Smooth muscle cell (in vitro differentiated cells): Measurements from ENCODE around the gene RPL13. TPM values are rescaled to one million over a fixed set of nuclear protein-coding genes. Genes with fewer than 3 reads are reported as not detected.

ENCODE experiments used
- DNase-seq: peaks from one replicate; lab custom pipeline; 2025; ENCODE audit not compliant: unreplicated experiment; lab: John Stamatoyannopoulos, UW
- H2AFZ ChIP-seq: fragments of 200-600 bp; sonication (generic); 2 replicates; pipeline ENCODE4 v1.6.0; 2016; ENCODE audit warnings: antibody characterized with exemption, low read depth, mild to moderate bottlenecking
- H3F3A ChIP-seq: fragments of 200-600 bp; sonication (generic); 2 replicates; pipeline ENCODE4 v1.6.0; 2017; ENCODE audit warnings: antibody characterized with exemption, low read depth
- H3K27ac ChIP-seq: fragments of 200-600 bp; sonication (generic); 2 replicates; pipeline ENCODE4 v1.5.1; 2016; ENCODE audit warnings: low read depth, mild to moderate bottlenecking
- H3K27me3 ChIP-seq: fragments of 200-600 bp; sonication (generic); 2 replicates; pipeline ENCODE4 v1.6.1; 2016; ENCODE audit warnings: low read depth, mild to moderate bottlenecking
- H3K36me3 ChIP-seq: fragments of 200-600 bp; sonication (generic); 2 replicates; pipeline ENCODE4 v1.5.1; 2016; ENCODE audit warnings: low read depth
- H3K4me1 ChIP-seq: fragments of 200-600 bp; sonication (generic); 2 replicates; pipeline ENCODE4 v1.5.1; 2016; ENCODE audit warnings: low read depth
- H3K4me2 ChIP-seq: fragments of 200-600 bp; sonication (generic); 2 replicates; pipeline ENCODE4 v1.6.0; 2016; ENCODE audit warnings: mild to moderate bottlenecking
- H3K4me3 ChIP-seq: fragments of 200-600 bp; sonication (generic); 2 replicates; pipeline ENCODE4 v1.5.1; 2016; ENCODE audit warnings: mild to moderate bottlenecking
- H3K79me2 ChIP-seq: fragments of 200-600 bp; sonication (generic); 2 replicates; pipeline ENCODE4 v1.6.0; 2016; ENCODE audit warnings: low read depth, mild to moderate bottlenecking
- H3K9ac ChIP-seq: fragments of 200-600 bp; sonication (generic); 2 replicates; pipeline ENCODE4 v1.6.0; 2016; ENCODE audit warnings: low read depth
- H3K9me3 ChIP-seq: fragments of 200-600 bp; sonication (generic); replicated peaks from 2 replicates; pipeline ENCODE4 v1.5.1; 2016; ENCODE audit warnings: low read depth
- H4K20me1 ChIP-seq: fragments of 200-600 bp; sonication (generic); 2 replicates; pipeline ENCODE4 v1.6.0; 2016; ENCODE audit warnings: low read depth
- WGBS: methylation state at CpG from one replicate; pipeline ENCODE4 v1.1.7; 2016; ENCODE audit warnings: low lambda C conversion rate; 5-methylcytosine and 5-hydroxymethylcytosine counted together
- polyA plus RNA-seq: library from polyadenylated mRNA; unstranded; fragments of >200 nt; fragmentation: Nextera tagmentation; extraction: Ambion mirVana; gene quantifications from 2 replicates; pipeline ENCODE4 v1.2.1, GENCODE V29; 2016
- total RNA-seq: library from RNA; depleted of rRNA; stranded (reverse); fragments of >200 nt; gene quantifications from 2 replicates; pipeline ENCODE4 v1.2.3, GENCODE V29; 2014
- TF ChIP-seq, protein P1 (sequence below): fragments of 200-600 bp; sonication (generic); IDR thresholded peaks from 2 replicates; pipeline ENCODE4 v1.5.1; 2017; ENCODE audit warnings: borderline replicate concordance, mild to moderate bottlenecking, antibody characterized with exemption; ENCODE audit not compliant: insufficient read depth, poor library complexity, severe bottlenecking

RPL13 gene
- total and polyA plus RNA-seq, 2 experiments from 2014 or later: 1,063 to 3,917 TPM

DNA sequence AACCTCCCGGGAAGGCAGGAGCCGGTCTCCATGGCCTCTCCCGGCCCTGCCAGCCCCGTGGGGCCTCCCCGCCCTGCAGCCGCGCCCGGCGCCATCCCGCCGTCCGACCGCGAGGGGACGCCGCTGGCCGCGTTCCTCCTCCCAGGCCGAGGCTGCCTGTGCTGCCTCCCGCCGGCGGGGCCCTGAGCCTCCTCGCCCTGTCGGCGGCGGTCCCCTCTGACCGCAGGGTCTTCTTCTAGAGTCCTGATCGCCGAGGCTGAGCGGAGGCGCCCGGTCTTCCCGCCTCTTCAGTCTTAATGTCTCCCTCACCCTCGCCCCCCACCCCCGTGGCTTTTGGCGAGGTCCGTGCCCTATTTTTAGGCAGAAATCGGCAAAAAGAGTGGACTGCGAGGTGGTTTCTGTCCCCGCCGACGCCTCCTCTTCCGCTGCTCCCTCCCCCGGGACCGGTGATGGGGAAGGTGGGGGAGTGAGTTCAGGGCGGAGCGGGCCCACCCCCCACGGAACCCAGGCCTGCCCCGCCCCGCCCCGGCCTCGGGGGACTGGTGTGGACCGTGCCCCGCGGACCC is 14.3 kb downstream of the RPL13 start:
- no peaks in the 10 kb centered on the region for H3F3A ChIP-seq
- TF ChIP-seq, protein P1, sequence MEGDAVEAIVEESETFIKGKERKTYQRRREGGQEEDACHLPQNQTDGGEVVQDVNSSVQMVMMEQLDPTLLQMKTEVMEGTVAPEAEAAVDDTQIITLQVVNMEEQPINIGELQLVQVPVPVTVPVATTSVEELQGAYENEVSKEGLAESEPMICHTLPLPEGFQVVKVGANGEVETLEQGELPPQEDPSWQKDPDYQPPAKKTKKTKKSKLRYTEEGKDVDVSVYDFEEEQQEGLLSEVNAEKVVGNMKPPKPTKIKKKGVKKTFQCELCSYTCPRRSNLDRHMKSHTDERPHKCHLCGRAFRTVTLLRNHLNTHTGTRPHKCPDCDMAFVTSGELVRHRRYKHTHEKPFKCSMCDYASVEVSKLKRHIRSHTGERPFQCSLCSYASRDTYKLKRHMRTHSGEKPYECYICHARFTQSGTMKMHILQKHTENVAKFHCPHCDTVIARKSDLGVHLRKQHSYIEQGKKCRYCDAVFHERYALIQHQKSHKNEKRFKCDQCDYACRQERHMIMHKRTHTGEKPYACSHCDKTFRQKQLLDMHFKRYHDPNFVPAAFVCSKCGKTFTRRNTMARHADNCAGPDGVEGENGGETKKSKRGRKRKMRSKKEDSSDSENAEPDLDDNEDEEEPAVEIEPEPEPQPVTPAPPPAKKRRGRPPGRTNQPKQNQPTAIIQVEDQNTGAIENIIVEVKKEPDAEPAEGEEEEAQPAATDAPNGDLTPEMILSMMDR: peak; percentile 74
- no peaks in the 10 kb centered on the region for H3K79me2 ChIP-seq
- H2AFZ ChIP-seq: peak overlapping the region; percentile 56
- H3K27me3 ChIP-seq: peaks cover 25% of the 10 kb centered on the region
- H3K4me2 ChIP-seq: peak overlapping the region; percentile 88
- H3K4me1 ChIP-seq: peaks cover 6% of the 10 kb centered on the region
- WGBS: 5% methylated on average over 41 of the region's 55 CpGs
- no peaks in the 10 kb centered on the region for H4K20me1 ChIP-seq
- H3K9ac ChIP-seq: no peak overlapping the region
- no peaks in the 10 kb centered on the region for H3K9me3 ChIP-seq
- no peaks in the 10 kb centered on the region for H3K36me3 ChIP-seq
- DNase-seq: peak; percentile 31
- H3K27ac ChIP-seq: no peak overlapping the region
- H3K4me3 ChIP-seq: peak overlapping the region; percentile 44

DNA sequence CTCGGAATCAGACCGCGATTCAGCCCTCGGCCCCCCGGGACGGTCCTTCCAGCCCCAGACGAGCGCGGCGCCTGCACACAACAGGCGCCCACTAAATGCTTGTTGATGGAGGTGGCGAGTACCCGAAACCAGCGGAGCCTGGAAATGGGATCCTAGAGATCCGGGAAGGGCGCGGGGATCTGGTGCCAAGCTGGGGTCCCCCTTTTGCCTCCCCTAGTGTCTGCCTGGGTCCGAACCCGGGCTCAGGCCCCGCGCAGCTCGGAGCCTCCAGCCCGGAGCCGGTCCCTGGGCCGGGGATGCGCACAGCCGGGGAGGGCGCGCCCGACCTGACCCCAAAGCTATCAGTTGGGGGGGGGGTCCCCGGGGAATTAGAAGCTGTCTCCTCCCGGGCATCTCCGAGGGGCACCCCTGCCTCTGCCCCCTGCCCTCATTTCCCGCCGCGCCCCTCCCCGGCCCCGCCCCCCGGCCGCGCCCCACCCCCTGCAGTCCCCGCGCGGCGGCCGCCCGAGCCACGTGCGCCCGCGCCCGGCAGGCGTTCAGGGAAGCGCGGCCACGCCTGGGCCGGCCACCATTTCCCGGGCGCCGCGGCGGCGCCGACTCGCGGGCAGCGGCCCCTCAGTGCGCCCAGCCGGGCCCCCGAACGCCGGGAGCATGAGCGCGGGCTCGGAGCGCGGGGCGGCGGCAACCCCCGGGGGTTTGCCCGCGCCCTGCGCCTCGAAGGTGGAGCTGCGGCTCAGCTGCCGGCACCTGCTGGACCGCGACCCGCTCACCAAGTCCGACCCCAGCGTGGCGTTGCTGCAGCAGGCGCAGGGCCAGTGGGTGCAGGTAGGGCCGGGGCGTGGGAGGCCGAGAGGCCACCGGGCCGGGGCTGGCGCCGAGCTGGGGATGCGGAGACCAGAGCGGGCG is 15.0 kb downstream of the RPL13 start, which contains the start of gene CPNE7:
TSS of gene CPNE7 (plus strand) at position 512 of the 906 bp plus-strand sequence. CDS start at position 652, 140 bp downstream.
- no peaks in the 10 kb centered on the region for H3K9me3 ChIP-seq
- no peaks in the 10 kb centered on the region for H3K36me3 ChIP-seq
- no peaks in the 10 kb centered on the region for H3F3A ChIP-seq
- H2AFZ ChIP-seq: peak within 1 kb of the TSS; percentile 52
- H3K27ac ChIP-seq: no peak within 1 kb of the TSS
- no peaks in the 10 kb centered on the region for H3K79me2 ChIP-seq
- TF ChIP-seq, protein P1: no peak
- peaks cover 25% of the 10 kb centered on the region for H3K27me3 ChIP-seq
- no peak for DNase-seq
- H3K9ac ChIP-seq: no peak within 1 kb of the TSS
- no peaks in the 10 kb centered on the region for H4K20me1 ChIP-seq
- H3K4me3 ChIP-seq: peak within 1 kb of the TSS; percentile 44
- peaks cover 6% of the 10 kb centered on the region for H3K4me1 ChIP-seq
- peak within 1 kb of the TSS; percentile 88 for H3K4me2 ChIP-seq
- WGBS: 3% methylated on average over 75 of the region's 103 CpGs

DNA sequence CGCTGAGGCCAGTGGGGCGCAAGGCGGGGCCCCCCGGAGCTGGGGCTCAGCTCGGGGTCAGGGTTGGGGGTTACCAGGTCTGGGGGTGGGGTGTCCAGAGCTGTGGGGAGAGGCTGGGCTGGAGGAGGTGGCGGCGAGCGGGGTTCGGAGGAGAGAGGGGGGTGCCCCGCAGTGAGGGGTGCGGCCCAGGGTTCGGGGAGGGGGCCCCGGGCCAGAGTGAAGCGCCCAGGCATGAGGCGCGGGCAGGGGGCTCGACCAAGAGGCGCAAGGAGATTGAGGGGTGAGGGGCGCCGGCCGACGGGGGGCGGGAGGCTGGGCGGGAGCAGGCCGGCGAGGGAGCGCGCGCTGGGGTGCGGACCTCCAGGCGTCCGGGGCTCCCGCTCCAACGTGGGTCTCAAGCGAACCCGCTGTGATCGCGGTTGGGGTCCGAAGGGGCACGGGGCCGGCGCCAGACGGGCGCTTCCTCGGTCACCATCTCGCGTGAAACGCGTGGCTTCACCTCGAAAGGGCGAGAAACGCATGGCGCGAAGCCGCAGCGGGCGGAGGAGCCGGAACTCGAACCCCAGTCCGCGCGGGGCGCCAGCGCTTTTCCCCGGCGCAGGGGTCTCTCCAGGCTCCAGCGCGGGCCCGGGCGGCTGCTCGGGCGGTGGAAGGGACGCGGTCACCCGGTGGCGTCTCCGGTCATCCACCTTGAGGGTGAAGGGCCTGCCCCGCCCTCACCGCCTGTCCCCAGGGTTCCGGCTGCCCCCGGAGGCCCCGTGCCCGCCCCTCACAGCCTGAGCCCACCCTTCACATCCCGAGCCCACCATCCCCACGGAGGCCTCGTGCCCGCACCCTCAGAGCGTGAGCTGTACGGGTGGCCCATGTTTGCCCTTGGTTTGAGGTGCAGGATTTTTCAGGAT is 15.9 kb downstream of the RPL13 start:
- H3K79me2 ChIP-seq: no peaks in the 10 kb centered on the region
- H3F3A ChIP-seq: no peaks in the 10 kb centered on the region
- WGBS: 38% methylated on average over 28 of the region's 89 CpGs
- TF ChIP-seq, protein P1: no peak
- H2AFZ ChIP-seq: no peak overlapping the region
- peak overlapping the region; percentile 23 for H3K4me3 ChIP-seq
- H3K27me3 ChIP-seq: peaks cover 25% of the 10 kb centered on the region
- H3K4me2 ChIP-seq: peak overlapping the region; percentile 67
- H3K36me3 ChIP-seq: no peaks in the 10 kb centered on the region
- no peaks in the 10 kb centered on the region for H4K20me1 ChIP-seq
- H3K9ac ChIP-seq: no peak overlapping the region
- H3K9me3 ChIP-seq: no peaks in the 10 kb centered on the region
- DNase-seq: no peak
- peaks cover 6% of the 10 kb centered on the region for H3K4me1 ChIP-seq
- no peak overlapping the region for H3K27ac ChIP-seq
